ENCODE measurements around the gene MYO3A. TPM values are rescaled to one million over a fixed set of nuclear protein-coding genes. Genes with fewer than 3 reads are reported as not detected.

MYO3A gene
- total RNA-seq, 4 donors from 2014 or later = 0.35 to 3.1 (median 1.9) TPM

GRCh38 chr10:26259341-26259740, 325.3 kb downstream of the MYO3A start:
- no peak overlapping the region for H3K4me3 ChIP-seq
- no peaks in the 10 kb centered on the region for H3K27me3 ChIP-seq
- no peaks in the 10 kb centered on the region for H3K36me3 ChIP-seq
- DNase-seq = no peak
- intact Hi-C loops (cut with DNase I) = no loop called here
- 19 to 22% methylated on average over 1 of the region's 1 CpG for WGBS, 2 donors
- H3K27ac ChIP-seq = no peak overlapping the region
- no peaks in the 10 kb centered on the region for H3K9me3 ChIP-seq
- H3K4me1 ChIP-seq = no peaks in the 10 kb centered on the region
- TF ChIP-seq POLR2A (IDR thresholded peaks at IDR 0.05) (no peak), CTCF (IDR thresholded peaks at IDR 0.05) (no peak)

All from esophagus squamous epithelium (tissue), 5 donors.